NOMO-1 treated with DMSO at 0.1 percent for 48 hours (cell line): ENCODE data around the gene ARL15.
"Not testable (repeated sequence)": the region's sequence is repeated elsewhere in the genome, so short reads cannot be mapped to it uniquely, and the experiment has no call there.

ENCODE experiments used
- DNase-seq: peaks from one replicate; lab custom pipeline; 2025; ENCODE audit not compliant: unreplicated experiment; lab: John Stamatoyannopoulos, UW

Gene ARL15

GRCh38 chr5:54049144-54049543 lies 261.2 kb downstream of the ARL15 start:
- DNase-seq: no peak

GRCh38 chr5:54045077-54045792 lies 265.1 kb downstream of the ARL15 start:
- DNase-seq: no peak

- not testable (repeated sequence) for DNase-seq
Observed at GRCh38 chr5:54044276-54044675, 266.1 kb downstream of the ARL15 start.

GRCh38 chr5:54040804-54041203 lies 269.6 kb downstream of the ARL15 start:
- no peak for DNase-seq

- DNase-seq: no peak
Observed at GRCh38 chr5:54040018-54040417, 270.4 kb downstream of the ARL15 start.

GRCh38 chr5:54037205-54037604 lies 273.2 kb downstream of the ARL15 start:
- DNase-seq: no peak

- no peak for DNase-seq
Observed at GRCh38 chr5:54030981-54031380, 279.4 kb downstream of the ARL15 start.

- DNase-seq: no peak
Observed at GRCh38 chr5:54024466-54024865, 285.9 kb downstream of the ARL15 start.

- DNase-seq: no peak
Observed at GRCh38 chr5:54022223-54022622, 288.1 kb downstream of the ARL15 start.

GRCh38 chr5:54021431-54022164 lies 288.8 kb downstream of the ARL15 start:
- DNase-seq: peak; percentile 70

- no peak for DNase-seq
Observed at GRCh38 chr5:54018438-54018837, 291.9 kb downstream of the ARL15 start.

GRCh38 chr5:54017580-54017979 lies 292.8 kb downstream of the ARL15 start:
- peak; percentile 8 for DNase-seq

- DNase-seq: peak; percentile 90
Observed at GRCh38 chr5:54013556-54014194, 296.7 kb downstream of the ARL15 start.

- DNase-seq: no peak
Observed at GRCh38 chr5:54009828-54010227, 300.5 kb downstream of the ARL15 start.

- DNase-seq: no peak
Observed at GRCh38 chr5:54009357-54009756, 301.0 kb downstream of the ARL15 start.

- no peak for DNase-seq
Observed at GRCh38 chr5:54007827-54008777, 302.3 kb downstream of the ARL15 start.

GRCh38 chr5:54004697-54005096 lies 305.7 kb downstream of the ARL15 start:
- DNase-seq: no peak

- DNase-seq: no peak
Observed at GRCh38 chr5:54002779-54003178, 307.6 kb downstream of the ARL15 start.

- DNase-seq: peak; percentile 71
Observed at GRCh38 chr5:54001976-54002775, 308.2 kb downstream of the ARL15 start.

- DNase-seq: no peak
Observed at GRCh38 chr5:54000011-54000410, 310.4 kb downstream of the ARL15 start.
